Naive thymus-derived CD8-positive, alpha-beta T cell (primary cell): ENCODE data around the gene MDFIC. TPM values are rescaled to one million over a fixed set of nuclear protein-coding genes. Genes with fewer than 3 reads are reported as not detected.

Source experiments
- ATAC-seq, 2 donors: fragments of 150-1000 bp; cut with Tn5 transposase in 1 of 2; sonication (Bioruptor Pico), chemical (Tn5 transposase) in 1 of 2; 1 replicate in 1 of 2; 2 replicates in 1 of 2; pipeline ENCODE4 v1.10.0; 2021; ENCODE audit warnings: mild to moderate bottlenecking in 2 of 2, moderate library complexity in 2 of 2
- POLR2A ChIA-PET: fragments of 350-600 bp; sonication (Branson Sonifier 250); formaldehyde crosslinking; loops from one replicate; lab custom pipeline; 2021; ENCODE audit warnings: antibody characterized with exemption; lab: Charles Lee
- DNase-seq, 10 donors: peaks; one replicate each; pipeline versions ENCODE4 v3.0.0 to v3.0.0-alpha.2; 2020 to 2022
- H3K27ac Mint-ChIP-seq, 10 donors: one replicate each; pipeline ENCODE4 v1.8.0; 2020 to 2022; ENCODE audit warnings: mild to moderate bottlenecking in 10 of 10, mixed read lengths in 10 of 10, moderate library complexity in 4 of 10, inconsistent platforms in 1 of 10
- H3K27me3 Mint-ChIP-seq, 5 donors: one replicate each; pipeline ENCODE4 v1.8.0; 2021 to 2022; ENCODE audit warnings: mixed read lengths in 5 of 5
- H3K36me3 Mint-ChIP-seq, 3 donors: one replicate each; pipeline ENCODE4 v1.8.0; 2020 to 2022; ENCODE audit warnings: mixed read lengths in 3 of 3, mild to moderate bottlenecking in 2 of 3, inconsistent platforms in 1 of 3
- H3K4me1 Mint-ChIP-seq, 4 donors: one replicate each; pipeline ENCODE4 v1.8.0; 2021 to 2022; ENCODE audit warnings: mixed read lengths in 4 of 4
- H3K4me3 Mint-ChIP-seq, 10 donors: one replicate each; pipeline ENCODE4 v1.8.0; 2020 to 2022; ENCODE audit warnings: mild to moderate bottlenecking in 10 of 10, mixed read lengths in 10 of 10, moderate library complexity in 6 of 10, inconsistent platforms in 1 of 10
- H3K9me3 Mint-ChIP-seq, 9 donors: one replicate each; pipeline ENCODE4 v1.8.0; 2020 to 2022; ENCODE audit warnings: mixed read lengths in 9 of 9, mild to moderate bottlenecking in 3 of 9, inconsistent platforms in 1 of 9, moderate library complexity in 1 of 9
- polyA plus RNA-seq, 3 donors: library from polyadenylated mRNA; unstranded; fragments of 300-500 nt; fragmentation: Illumina TruSeq; gene quantifications; one replicate each; pipeline ENCODE4 v1.2.3, GENCODE V29; 2021
- total RNA-seq, 8 experiments: library from RNA in 2 of 8; stranded (reverse) in 2 of 8; gene quantifications; one replicate each; pipeline ENCODE4 v1.2.3 and lab custom pipeline; 2021 to 2026

MDFIC gene
- total and polyA plus RNA-seq, 5 experiments from 2014 or later = 22.1 to 66.5 (median 41.5) TPM

- no peaks in the 10 kb centered on the region for H3K4me1 Mint-ChIP-seq
- DNase-seq (no peak), ATAC-seq (no peak)
- no peaks in the 10 kb centered on the region for H3K36me3 Mint-ChIP-seq
- no peak overlapping the region for H3K4me3 Mint-ChIP-seq
- no peak overlapping the region for H3K27ac Mint-ChIP-seq
- POLR2A ChIA-PET = no interaction called here
- no peaks in the 10 kb centered on the region for H3K9me3 Mint-ChIP-seq
- peaks cover 0 to 3% (median 0%) of the 10 kb centered on the region in 5 donors for H3K27me3 Mint-ChIP-seq
Measured at GRCh38 chr7:115060095-115060870, 138.4 kb downstream of the MDFIC start.

- peaks cover 0 to 4% (median 2%) of the 10 kb centered on the region in 4 donors for H3K4me1 Mint-ChIP-seq
- H3K27ac Mint-ChIP-seq = no peak overlapping the region
- POLR2A ChIA-PET = no interaction called here
- no peak for DNase-seq
- H3K4me3 Mint-ChIP-seq = no peak overlapping the region
- H3K36me3 Mint-ChIP-seq = no peaks in the 10 kb centered on the region
- H3K9me3 Mint-ChIP-seq = no peaks in the 10 kb centered on the region
- no peak for ATAC-seq
- peaks cover 0 to 3% (median 0%) of the 10 kb centered on the region in 5 donors for H3K27me3 Mint-ChIP-seq
Measured at GRCh38 chr7:115066050-115066449, 144.2 kb downstream of the MDFIC start.

- no peak for ATAC-seq
- POLR2A ChIA-PET = no interaction called here
- H3K4me1 Mint-ChIP-seq = peaks cover 0 to 4% (median 2%) of the 10 kb centered on the region in 4 donors
Measured at GRCh38 chr7:115066634-115067033, 144.7 kb downstream of the MDFIC start.

GRCh38 chr7:115068220-115068619 lies 146.3 kb downstream of the MDFIC start:
- ATAC-seq (no peak), DNase-seq (no peak)
- Mint-ChIP-seq H3K9me3 (peaks cover 0 to 3% (median 0%) of the 10 kb centered on the region in 9 donors), H3K36me3 (no peaks in the 10 kb centered on the region), H3K27ac (no peak overlapping the region), H3K27me3 (peaks cover 0 to 3% (median 0%) of the 10 kb centered on the region in 5 donors), H3K4me3 (no peak overlapping the region), H3K4me1 (peaks cover 0 to 4% (median 2%) of the 10 kb centered on the region in 4 donors)
- POLR2A ChIA-PET = no interaction called here

More at GRCh38 chr7:115066634-115067033, 144.7 kb downstream of the MDFIC start:
- DNase-seq = no peak
- Mint-ChIP-seq H3K36me3 (no peaks in the 10 kb centered on the region), H3K27me3 (peaks cover 0 to 3% (median 0%) of the 10 kb centered on the region in 5 donors), H3K4me3 (no peak overlapping the region), H3K27ac (no peak overlapping the region), H3K9me3 (no peaks in the 10 kb centered on the region)
